Inferior parietal cortex (tissue), 1 donor: ENCODE measurements around the gene PAPPA2.

Experiments used
- DNase-seq: peaks from one replicate; pipeline ENCODE4 v3.0.0-alpha.2; 2016; ENCODE audit errors: extremely low spot score

PAPPA2 gene

GRCh38 chr1:176802316-176802715 lies 339.3 kb downstream of the PAPPA2 start:
- DNase-seq: no peak

GRCh38 chr1:176803042-176803441 lies 340.1 kb downstream of the PAPPA2 start:
- DNase-seq: no peak

- no peak for DNase-seq
Measured at GRCh38 chr1:176803596-176803995, 340.6 kb downstream of the PAPPA2 start.

GRCh38 chr1:176809292-176809691 lies 346.3 kb downstream of the PAPPA2 start:
- DNase-seq: no peak

DNA sequence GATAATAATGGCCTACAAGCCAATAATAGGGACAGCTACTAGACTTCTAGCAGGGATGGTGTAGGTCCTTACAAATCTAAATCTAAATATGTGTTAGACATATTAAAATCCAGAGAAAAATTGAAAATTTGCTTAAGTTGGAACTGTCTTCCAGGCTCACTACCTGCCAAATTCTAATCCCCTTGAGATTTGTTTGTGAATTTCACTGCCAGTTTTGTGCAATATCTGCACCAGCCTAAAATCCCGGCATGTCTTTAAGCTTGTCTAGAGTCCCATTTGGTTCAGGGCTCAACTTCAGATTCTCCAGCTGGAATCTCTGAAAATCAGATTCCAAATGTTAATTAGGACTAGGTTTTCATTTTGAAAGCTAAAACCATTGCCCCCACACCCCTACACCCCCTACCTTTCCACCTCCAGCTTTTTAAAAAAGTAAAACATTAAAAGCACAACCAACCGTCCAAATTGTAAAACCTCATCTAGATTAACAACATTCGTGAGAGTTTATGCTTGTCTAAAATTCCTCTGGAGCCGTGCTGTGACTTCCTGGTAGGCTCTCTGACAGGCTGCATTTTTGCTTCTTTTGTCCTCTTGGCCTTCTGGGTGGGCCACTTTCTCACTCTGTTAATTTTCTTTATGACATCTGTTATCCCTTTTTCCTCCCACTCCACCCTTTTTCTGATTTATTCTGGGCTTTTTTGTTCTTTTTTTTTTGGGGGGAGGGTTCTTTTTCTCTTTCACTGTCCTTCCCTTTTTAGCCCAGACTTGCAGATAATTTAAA lies 348.7 kb downstream of the PAPPA2 start:
- no peak for DNase-seq

DNA sequence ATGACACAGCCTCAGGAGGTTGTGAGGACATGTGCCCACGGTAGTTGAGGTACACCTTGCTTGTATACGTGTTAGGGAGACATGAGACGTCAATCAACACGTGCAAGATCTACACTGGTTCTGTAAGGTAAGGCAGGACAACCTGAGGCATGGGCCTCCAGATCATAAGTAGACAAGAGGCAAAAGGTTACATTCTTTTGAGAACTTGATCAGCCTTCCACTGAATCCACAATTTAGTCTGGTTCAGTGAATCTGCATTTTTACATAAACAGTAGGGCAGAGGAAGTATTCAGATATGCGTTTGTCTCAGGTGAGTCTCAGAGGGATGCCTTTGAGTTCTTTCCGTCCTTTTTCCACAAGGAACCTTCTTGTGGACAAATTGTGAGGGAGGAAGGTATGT lies 352.6 kb downstream of the PAPPA2 start:
- no peak for DNase-seq

- DNase-seq: no peak
Measured at GRCh38 chr1:176816232-176816631, 353.3 kb downstream of the PAPPA2 start.

- DNase-seq: no peak
Measured at GRCh38 chr1:176820391-176821031, 357.5 kb downstream of the PAPPA2 start.

- no peak for DNase-seq
Measured at GRCh38 chr1:176826265-176826664, 363.3 kb downstream of the PAPPA2 start.

- DNase-seq: no peak
Measured at GRCh38 chr1:176829261-176829660, 366.3 kb downstream of the PAPPA2 start.

DNA sequence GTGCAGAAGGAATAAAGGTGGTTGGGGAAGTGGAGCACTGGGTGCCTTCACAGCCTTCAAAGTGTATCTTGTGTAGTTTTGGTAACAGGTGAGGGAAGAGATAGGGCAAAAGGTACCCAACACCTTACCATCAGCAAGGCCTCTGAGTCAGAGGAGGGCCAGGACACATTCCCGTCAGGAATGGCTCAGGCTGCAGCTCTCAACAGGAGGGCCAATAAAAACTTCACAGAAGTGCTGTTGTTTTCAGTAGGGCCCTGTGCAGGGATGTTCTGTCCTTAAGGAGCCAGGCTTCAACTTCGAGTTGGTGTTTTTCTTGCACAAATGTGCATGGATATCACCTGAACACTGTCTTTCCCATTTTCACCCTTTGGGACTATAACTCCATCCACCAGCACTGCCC lies 368.2 kb downstream of the PAPPA2 start:
- DNase-seq: no peak

DNA sequence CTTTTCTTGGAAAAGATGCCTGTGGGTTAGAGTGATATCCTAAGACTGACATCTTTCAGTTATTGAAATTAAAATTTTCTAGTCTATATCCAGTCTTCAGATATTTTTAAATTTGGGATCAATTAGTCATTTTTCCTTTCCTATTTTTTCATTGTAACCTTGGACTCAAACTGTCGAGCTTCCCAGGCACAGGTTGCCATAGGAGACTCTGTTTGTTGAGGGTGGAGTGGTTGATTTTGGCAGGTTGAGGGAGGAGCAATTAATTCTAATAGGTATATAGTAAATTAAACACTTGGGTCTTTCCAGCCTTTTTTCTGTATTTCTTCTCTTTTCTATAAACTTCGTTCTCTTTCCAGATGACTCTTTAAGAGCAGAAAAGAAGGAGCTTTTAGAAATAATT lies 374.7 kb downstream of the PAPPA2 start:
- no peak for DNase-seq

DNA sequence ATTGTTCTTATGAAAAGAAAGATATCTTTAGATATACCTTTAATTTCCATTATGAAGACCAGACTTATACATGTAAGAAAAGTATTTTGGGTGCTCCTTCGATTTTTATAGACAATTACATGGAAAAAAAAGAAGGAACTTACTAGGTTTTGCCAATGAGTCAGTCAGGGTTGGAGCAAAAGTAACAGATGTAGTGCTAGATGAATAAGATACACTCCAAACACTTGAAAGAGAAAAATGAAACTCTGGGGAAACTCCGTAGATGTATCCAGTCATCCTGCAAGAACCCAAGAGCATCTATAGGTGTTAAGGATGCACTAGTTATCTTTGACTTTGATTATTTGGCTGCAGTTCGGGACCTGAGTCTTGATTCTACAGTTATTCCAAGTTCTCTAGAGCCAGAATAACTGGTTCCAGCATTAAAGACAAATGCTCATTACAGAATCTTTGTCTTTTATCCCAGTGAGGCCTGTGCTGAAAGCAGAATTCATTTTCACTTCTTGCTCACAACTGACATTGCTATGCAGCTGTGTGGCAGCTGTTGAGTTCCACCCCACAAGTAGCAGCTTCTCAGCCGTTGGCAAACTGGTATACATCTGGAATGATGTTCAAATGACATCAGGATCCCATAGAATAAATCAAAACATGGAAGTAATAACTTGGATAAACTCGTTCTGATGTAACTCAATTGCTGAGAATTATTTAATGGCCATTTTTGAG lies 375.5 kb downstream of the PAPPA2 start:
- DNase-seq: no peak

- DNase-seq: no peak
Measured at GRCh38 chr1:176839216-176839615, 376.2 kb downstream of the PAPPA2 start.

GRCh38 chr1:176841238-176841637 lies 378.3 kb downstream of the PAPPA2 start:
- DNase-seq: no peak

DNA sequence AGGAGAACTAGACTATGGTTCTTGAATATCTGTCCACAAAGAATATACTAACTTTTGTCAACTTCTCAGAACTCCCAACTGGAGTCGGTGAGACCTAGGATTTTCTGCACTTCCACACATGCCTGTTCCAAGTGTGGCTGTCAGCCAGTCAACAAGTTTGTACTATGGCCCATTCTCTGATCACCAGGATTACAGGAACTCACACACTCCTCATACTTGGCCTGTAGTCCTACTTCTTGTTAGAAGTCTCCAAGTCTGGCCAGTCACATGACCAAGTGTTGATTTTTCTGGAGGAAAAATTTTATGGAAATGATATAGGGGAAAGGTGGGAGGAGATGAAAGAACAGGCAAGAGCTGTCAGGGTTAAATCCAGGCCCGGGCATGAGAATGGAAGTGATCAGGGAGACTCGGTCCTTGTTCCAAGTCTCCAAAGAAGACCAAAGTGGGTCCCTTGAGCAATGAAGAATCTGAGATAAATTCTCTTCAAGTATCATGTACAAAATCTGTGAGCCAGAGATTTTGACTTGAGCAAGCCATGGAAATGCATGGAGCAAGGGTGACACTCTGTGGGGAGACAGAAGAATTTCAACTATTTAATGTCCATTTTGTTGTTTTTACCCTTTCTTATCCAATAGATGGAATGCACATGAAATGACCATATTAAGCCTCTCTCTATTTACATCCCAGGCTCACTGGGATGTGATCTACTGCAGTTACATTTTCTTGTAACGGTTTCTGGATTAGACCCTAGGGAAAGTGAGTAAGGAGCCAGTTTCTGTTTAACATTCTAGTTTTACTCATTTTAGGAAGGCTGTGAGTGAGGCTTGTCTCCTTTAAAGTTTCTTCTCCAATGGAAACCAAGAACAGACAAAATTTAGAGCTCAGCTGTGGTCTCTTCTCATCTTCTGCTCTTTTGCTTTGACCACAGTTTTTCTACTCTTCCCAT lies 380.6 kb downstream of the PAPPA2 start:
- peak; percentile 64 for DNase-seq

GRCh38 chr1:176847052-176847451 lies 384.1 kb downstream of the PAPPA2 start:
- no peak for DNase-seq

DNA sequence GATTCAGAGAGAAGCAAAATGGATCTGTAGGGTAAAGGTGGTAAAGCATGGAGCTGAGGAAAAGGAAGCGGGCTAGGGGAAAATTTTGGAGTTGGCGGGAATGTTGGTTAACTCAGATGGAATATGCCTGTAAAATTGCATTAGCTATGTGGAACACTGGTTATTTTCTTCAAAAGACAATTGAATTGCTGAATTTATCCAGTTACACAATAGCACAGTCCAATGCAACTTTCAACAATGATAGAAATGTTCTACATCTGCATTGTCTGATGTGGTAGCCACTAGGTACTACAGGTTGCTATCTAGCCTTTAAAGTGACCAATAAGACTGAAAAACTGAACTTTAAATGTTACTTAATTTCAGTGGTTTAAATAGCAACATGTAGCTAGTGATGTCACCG lies 386.3 kb downstream of the PAPPA2 start:
- no peak for DNase-seq

DNA sequence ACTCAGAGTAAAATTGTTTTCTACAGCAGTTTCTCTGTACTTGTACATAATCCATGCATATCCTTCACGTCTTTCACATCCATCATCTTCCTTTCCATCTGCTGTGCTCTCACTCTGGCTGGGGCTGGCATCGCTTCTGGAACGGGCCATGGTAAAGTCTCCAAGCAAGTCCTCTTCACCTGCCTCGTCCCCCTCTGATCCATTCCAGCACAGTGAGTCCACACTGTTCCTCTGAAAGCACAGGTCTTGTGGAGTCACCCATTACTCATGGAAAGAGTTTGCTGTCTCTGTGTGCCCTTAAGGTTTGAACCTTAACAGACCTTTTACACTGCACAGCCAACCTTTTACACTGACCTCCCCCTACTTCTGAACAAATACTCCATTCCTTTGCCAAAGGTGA lies 387.9 kb downstream of the PAPPA2 start:
- DNase-seq: no peak

DNA sequence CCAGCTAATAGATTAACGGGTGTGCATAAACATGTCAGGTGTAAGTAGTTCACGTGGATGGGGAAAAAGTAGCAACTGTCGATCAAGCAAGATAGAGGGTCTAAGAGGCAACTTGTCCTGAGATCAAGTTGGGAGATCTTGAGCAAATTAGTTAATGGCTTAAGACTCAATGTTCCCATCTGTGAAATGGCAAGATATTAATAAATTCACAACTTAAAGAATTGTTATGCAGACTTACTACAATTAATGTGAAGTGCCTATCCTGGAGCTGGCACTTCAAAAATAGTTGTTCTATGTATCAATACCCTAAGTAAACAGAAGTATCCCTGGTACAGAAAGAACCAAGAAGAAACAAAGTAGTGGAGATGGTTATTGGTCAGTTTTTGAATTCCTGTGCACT lies 389.1 kb downstream of the PAPPA2 start:
- DNase-seq: no peak

DNA sequence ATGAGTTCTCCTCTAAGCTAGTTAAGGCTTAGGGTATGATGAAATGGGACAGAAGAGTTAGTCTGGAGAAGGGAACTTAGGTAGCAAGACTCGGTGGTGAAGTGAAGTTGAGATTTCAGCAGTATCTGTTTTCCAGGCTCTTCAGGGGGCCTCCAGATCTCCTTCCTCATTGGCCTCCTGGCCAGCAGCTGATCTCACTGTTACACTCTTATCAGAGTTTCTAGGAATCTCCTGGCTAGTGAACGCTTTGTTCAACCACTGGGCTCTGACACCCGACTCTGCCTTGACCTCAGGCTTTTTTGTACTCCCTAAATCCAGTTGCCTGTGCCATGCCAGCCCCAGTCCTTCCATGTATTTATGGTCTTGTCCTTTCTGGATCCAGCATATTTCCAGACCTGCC lies 390.5 kb downstream of the PAPPA2 start:
- no peak for DNase-seq

- DNase-seq: no peak
Measured at GRCh38 chr1:176854121-176854520, 391.1 kb downstream of the PAPPA2 start.
